GM21737 (cell line): Measurements from ENCODE around the gene ZBTB39.
"Not testable (repeated sequence)": the region's sequence is repeated elsewhere in the genome, so short reads cannot be mapped to it uniquely, and the experiment has no call there.

Source experiments
- ATAC-seq: cut with Tn5 transposase; IDR thresholded peaks from one replicate; pipeline ENCODE4 v1.9.1; 2021; ENCODE audit warnings: mild to moderate bottlenecking, moderate library complexity; ENCODE audit not compliant: unreplicated experiment

Gene ZBTB39

GRCh38 chr12:57031138-57031725 is 24.9 kb upstream of the ZBTB39 start:
- ATAC-seq: no peak

DNA sequence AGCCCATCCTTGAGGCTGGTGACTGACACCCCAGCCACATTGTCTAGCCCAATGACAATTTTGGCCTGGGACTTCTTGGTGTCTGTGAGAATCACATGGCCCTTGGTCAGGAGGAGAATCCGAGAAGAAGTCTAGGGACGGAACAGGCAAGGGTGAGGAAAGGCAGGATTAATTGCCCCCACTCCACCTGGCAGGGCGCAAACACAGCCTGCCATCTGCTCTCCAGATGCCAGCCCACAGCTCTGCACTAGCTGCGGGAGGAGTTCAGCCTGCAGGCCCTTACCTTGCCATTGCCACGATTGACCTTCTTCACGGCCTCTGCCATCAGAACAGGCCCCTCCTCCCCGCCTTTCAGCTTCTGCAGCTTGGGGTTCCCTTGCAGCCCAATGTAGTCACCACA is 23.1 kb upstream of the ZBTB39 start:
- ATAC-seq: no peak

DNA sequence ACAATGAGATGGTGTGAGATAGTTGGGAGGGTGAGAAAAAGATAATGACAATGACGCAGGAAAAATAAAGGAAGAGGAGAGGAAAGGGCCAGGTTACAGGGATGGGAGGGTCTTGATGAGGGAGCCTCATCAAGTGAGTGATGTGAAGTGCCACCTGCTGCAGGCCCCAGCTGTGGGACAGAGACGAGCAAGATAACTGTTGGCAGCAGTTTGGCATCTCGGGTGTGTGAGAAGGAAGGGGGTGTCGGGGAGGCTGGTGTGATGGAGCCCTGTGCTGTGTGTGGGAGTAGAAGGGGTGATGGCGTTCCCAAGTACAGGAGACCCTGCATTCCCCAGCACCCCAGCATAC is 21.4 kb upstream of the ZBTB39 start:
- ATAC-seq: no peak

DNA sequence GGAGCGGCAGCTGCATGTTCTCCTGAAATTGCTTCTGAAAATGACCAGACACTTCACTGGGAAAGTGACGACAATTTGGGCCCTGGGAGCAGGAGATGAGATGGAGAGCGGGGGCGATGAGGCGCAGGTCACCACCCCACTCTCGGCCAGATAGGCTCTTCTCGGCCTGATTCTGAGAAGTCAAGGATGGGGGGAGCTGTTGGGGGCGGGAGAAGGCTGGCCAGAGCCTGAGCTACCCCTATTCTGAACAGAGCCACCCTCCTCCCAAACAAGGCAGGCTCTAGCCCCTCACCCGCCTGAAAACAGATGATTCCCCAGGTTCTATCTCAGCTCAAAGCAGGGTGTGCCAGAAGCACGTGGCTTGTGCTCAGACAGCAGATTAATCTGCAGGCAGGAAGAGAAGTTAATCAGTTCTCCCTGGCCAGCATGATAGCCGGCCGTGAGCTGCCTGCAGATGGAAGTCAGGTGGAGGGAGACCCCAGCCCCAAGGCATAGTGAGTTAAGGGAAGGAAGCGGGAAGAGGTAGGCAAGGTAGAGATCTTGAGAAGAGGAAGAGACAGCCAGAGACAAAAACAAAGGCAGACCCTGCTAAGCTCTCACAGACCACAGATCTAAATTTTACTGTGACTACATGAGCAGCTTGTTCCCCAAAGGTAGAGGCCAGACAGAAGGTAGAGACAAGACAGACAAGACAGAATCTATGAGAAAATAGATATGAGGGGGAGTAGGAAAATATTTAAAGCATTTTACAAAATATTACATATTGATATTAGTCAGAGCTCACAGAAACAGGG is 20.9 kb upstream of the ZBTB39 start:
- no peak for ATAC-seq

GRCh38 chr12:57025196-57025595 is 18.9 kb upstream of the ZBTB39 start:
- ATAC-seq: no peak

DNA sequence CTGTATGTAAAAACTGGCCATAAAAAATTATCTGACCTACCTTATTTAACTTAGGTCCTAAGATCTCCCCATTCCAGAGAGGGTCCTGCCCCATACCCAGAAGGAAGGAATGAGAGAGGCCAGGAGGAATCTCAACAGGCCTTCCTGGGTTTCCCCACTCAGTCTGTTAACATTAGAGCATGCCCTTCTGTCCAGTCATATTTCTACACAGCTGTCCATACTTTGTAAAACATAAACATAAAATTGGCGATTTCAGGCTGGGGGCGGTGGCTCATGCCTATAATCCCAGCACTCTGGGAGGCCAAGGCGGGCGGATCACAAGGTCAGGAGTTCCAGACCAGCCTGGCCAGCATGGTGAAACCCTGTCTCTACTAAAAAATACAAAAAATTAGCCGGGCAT is 16.0 kb upstream of the ZBTB39 start:
- ATAC-seq: not testable (repeated sequence)

GRCh38 chr12:57019983-57020719 is 13.8 kb upstream of the ZBTB39 start:
- ATAC-seq: no peak

DNA sequence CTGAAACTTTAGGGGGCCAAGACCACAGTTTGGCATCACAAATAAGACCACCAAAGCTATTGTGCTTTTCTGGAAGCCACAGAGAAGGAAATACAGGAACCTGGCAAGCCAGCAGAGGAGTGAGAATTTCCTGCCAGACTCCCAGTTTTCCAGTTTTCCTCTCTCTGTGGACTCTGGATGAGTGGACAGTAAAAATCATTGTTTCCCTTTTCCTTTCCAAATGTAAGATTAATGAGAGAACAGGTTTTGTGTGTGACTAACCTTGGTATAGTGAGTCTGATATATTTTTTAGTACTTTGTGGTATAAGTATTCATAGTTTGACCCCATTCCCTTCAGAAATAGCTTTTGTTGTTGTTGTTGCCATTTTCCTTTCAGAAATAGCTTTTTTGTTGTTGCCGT is 12.6 kb upstream of the ZBTB39 start:
- no peak for ATAC-seq

DNA sequence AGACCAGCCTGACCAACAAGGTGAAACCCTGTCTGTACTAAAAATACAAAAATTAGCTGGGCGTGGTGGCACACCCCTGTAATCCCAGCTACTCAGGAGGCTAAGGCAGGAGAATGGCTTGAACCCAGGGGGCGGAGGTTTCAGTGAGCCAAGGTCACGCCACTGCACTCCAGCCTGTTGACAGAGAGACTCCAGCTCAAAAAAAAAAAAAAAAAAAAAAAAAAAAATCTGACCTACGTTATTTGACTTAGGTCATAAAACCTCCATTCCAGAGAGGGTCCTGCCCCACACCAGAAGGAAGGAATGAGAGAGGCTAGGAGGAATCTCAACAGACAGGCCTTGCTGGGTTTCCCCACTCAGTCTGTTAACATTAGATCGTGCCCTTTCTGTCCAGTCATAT is 12.0 kb upstream of the ZBTB39 start:
- not testable (repeated sequence) for ATAC-seq

DNA sequence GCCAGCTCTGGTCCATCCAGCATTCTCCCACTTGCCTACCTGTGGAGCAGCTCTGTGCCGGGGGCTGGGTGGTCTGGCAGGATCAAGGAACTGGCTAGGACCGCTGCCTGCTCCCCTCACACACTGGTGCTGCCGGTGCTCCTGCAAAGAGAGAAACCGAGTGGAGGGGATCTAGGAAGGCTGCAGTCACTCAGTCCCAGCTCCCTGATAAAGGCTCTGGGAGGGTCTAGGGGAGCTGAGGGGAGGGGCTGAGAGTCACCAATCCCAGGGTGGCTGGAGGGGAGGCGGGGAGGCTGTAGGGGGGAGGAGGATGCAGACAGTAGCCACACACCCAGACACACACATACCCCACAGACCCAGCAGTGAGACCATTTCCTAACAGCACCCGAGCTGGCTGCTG is 10.0 kb upstream of the ZBTB39 start, which contains the start of gene TAC3:
TAC3 (minus strand) TSS at position 182 of the 400 bp plus-strand sequence. CDS start 732 bp downstream, outside the sequence.
- no peak for ATAC-seq

DNA sequence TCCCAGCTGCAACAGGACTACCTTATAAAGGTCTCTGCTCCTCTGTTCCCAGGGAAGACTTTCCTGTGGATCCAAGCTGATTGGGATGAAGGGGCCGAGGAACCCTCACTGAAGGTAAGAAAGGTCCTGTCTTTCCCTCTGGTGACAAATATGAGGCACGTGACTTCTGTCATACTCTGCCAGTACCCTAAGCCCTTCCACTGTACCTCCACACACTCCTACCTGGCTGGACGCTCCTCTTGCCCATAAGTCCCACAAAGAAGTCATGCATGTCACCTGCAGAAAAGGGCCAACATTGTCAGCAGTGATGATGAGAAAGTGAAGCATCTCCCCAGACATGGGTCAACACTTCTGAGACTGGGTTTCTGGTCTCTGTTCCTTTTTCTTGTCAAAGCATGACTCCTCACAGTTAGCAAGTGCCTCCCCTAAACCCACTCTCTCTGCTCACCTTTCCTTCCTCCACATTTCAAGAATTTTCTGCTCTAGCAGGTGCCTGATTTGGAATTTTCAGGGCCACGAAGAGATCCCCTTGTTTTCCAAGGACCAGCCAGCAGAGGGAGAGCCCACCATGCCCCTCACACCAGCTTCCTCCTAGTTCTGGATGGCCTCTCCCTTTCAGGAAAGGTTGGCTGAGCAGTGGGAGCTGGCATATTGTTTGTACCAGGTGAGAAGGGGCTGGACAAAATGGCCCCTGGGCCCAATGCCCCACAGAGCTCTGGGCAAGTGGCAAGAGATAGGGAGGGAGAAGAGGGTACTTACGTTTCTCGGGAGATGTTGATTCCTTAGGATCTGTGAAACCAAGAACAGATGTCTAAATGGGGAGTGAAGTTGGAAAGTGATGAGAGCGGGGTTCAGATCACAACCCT is 6.5 kb upstream of the ZBTB39 start:
- peak; percentile 61 for ATAC-seq

- ATAC-seq: no peak
Observed at GRCh38 chr12:57011438-57012424, 5.4 kb upstream of the ZBTB39 start.

DNA sequence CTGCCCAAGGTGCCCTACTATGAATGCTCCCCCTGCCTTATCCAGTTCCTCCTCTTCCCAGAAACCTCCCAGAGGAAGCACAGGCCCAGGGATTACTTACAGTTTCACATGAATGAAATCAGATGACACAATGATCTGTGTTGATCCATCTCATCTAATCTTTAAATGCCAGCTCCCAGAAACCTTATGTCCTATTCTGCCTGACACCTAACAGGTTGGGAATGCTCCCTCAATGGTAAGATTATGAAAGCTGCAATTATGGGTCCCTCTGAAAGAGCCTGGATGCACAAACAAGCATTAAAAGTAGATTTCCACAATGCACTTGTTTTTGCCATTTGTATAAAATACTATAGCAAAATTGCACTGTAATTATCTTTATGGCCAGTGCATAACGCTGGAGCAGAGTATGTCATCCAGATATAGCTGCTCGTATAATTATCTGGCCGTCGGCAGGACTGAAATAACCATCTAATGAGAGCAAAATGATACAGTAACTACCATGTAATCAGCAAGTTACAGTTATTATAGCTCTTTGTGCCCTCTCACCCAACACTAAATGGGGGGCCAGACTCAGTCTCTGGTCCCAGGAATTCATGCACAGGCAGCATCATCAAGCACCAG is 4.4 kb upstream of the ZBTB39 start:
- no peak for ATAC-seq

GRCh38 chr12:57009949-57010626 is 3.7 kb upstream of the ZBTB39 start:
- no peak for ATAC-seq

GRCh38 chr12:57008178-57008577 is 1.8 kb upstream of the ZBTB39 start:
- ATAC-seq: no peak

- ATAC-seq: no peak
Observed at GRCh38 chr12:57006809-57007475, 596 bp upstream of the ZBTB39 start.

GRCh38 chr12:57004651-57005050 is 1.7 kb downstream of the ZBTB39 start:
- no peak for ATAC-seq

DNA sequence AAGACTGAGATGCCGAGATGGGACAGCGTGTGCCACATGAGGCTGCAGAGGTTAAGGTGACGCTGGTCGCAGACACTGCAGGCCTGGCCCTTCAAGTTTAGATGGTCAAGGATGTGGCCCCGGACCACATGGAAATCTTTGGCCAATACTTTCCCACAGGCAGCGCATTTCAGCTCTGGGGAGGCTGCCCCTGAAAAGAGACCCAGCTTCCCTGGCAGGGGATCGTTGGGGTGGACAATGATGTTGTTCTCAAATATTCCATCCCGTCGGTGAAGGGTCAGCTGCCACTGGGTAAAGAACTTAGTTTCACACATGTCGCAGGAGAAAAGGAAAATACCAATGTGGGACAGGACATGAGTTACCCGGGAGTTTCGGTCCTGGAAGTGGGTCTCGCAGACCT is 3.0 kb downstream of the ZBTB39 start:
- no peak for ATAC-seq
